PC-3 (cell line): ENCODE data around the gene PTGES2. TPM values are rescaled to one million over a fixed set of nuclear protein-coding genes. Genes with fewer than 3 reads are reported as not detected.

Source experiments
- ATAC-seq: fragments of 200-7000 bp; cut with Tn5 transposase; 2 replicates; pipeline ENCODE4 v1.9.1; 2020; ENCODE audit warnings: mild to moderate bottlenecking, moderate library complexity
- BruUV-seq: library from RNA; stranded (reverse); fragments of 400-500 nt; replicated peaks from 2 replicates; lab custom pipeline; 2021; lab: Mats Ljungman, UMichigan
- CTCF ChIA-PET: fragments of 300-600 bp; sonication (Branson Sonifier 250); formaldehyde crosslinking; loops from one replicate; lab custom pipeline; 2022; ENCODE audit warnings: antibody characterized with exemption; lab: Charles Lee
- POLR2A ChIA-PET: fragments of 300-600 bp; sonication (Branson Sonifier 250); formaldehyde crosslinking; loops from one replicate; lab custom pipeline; 2022; ENCODE audit warnings: antibody characterized with exemption; ENCODE audit not compliant: unreplicated experiment; lab: Charles Lee
- DNase-seq: peaks from one replicate; pipeline ENCODE4 v3.0.0-alpha.2; 2015
- H2AFZ ChIP-seq: fragments of 300-600 bp; sonication (generic); 2 replicates; pipeline ENCODE4 v1.6.0; 2016; ENCODE audit warnings: antibody characterized with exemption, low read length
- H3F3A ChIP-seq: fragments of 300-600 bp; sonication (generic); one replicate; pipeline ENCODE4 v1.6.0; 2017; ENCODE audit warnings: antibody characterized with exemption, low read length, control low read depth, mild to moderate bottlenecking; ENCODE audit not compliant: unreplicated experiment
- H3K27ac ChIP-seq: fragments of 300-600 bp; sonication (generic); 2 replicates; pipeline ENCODE4 v1.5.1; 2016; ENCODE audit warnings: mild to moderate bottlenecking, low read length
- H3K27me3 ChIP-seq: fragments of 300-600 bp; sonication (generic); 2 replicates; pipeline ENCODE4 v1.6.1; 2016; ENCODE audit warnings: low read length, mixed read lengths
- H3K36me3 ChIP-seq: fragments of 300-600 bp; sonication (generic); 2 replicates; pipeline ENCODE4 v1.6.1; 2016; ENCODE audit warnings: low read depth, mixed run types, low read length, mixed read lengths
- H3K4me1 ChIP-seq: fragments of 300-600 bp; sonication (generic); 2 replicates; pipeline ENCODE4 v1.5.1; 2016; ENCODE audit warnings: low read length; ENCODE audit not compliant: insufficient read depth
- H3K4me2 ChIP-seq: fragments of 300-600 bp; sonication (generic); 2 replicates; pipeline ENCODE4 v1.6.0; 2016; ENCODE audit warnings: low read length
- H3K4me3 ChIP-seq: fragments of 300-600 bp; sonication (generic); 2 replicates; pipeline ENCODE4 v1.5.1; 2016; ENCODE audit warnings: mild to moderate bottlenecking, low read length, mixed read lengths
- H3K79me2 ChIP-seq: fragments of 300-600 bp; sonication (generic); 2 replicates; pipeline ENCODE4 v1.6.1; 2017; ENCODE audit warnings: low read length, mixed read lengths
- H3K9ac ChIP-seq: fragments of 300-600 bp; sonication (generic); 2 replicates; pipeline ENCODE4 v1.6.0; 2016; ENCODE audit warnings: mild to moderate bottlenecking, low read length
- H3K9me2 ChIP-seq: fragments of 300-600 bp; sonication (generic); replicated peaks from 2 replicates; pipeline ENCODE4 v1.6.1; 2016; ENCODE audit warnings: mixed run types, low read length, mixed read lengths
- H3K9me3 ChIP-seq: fragments of 300-600 bp; sonication (generic); 2 replicates; pipeline ENCODE4 v1.6.1; 2016; ENCODE audit warnings: low read length, mixed read lengths
- H4K20me1 ChIP-seq: fragments of 300-600 bp; sonication (generic); 2 replicates; pipeline ENCODE4 v1.6.1; 2016; ENCODE audit warnings: low read length, mixed read lengths
- EZH2 ChIP-seq: fragments of 300-600 bp; sonication (generic); IDR thresholded peaks from one replicate; pipeline ENCODE4 v1.6.1; 2017; ENCODE audit warnings: antibody characterized with exemption, mild to moderate bottlenecking, low read length; ENCODE audit not compliant: unreplicated experiment
- EZH2phosphoT487 ChIP-seq: fragments of 300-600 bp; sonication (generic); IDR thresholded peaks from 2 replicates; pipeline ENCODE4 v1.6.1; 2018; ENCODE audit warnings: mild to moderate bottlenecking, antibody characterized with exemption, low read length, borderline replicate concordance
- intact Hi-C: fragments of 100-400 bp; cut with micrococcal nuclease; formaldehyde crosslinking; loops from 2 replicates; pipeline ENCODE4 v1.9.0; 2023
- total RNA-seq: library from RNA; depleted of rRNA; stranded (reverse); fragments of >200 nt; gene quantifications from 2 replicates; pipeline ENCODE4 v1.2.3, GENCODE V29; 2014
- TF ChIP-seq, protein P1 (sequence below): fragments of 300-600 bp; sonication (generic); conservative IDR thresholded peaks from 2 replicates; pipeline ENCODE4 v1.5.1; 2017; ENCODE audit warnings: antibody characterized with exemption, low read depth, mild to moderate bottlenecking, low read length

Gene PTGES2
- total RNA-seq, 1 experiment from 2014 or later = 258 TPM

DNA sequence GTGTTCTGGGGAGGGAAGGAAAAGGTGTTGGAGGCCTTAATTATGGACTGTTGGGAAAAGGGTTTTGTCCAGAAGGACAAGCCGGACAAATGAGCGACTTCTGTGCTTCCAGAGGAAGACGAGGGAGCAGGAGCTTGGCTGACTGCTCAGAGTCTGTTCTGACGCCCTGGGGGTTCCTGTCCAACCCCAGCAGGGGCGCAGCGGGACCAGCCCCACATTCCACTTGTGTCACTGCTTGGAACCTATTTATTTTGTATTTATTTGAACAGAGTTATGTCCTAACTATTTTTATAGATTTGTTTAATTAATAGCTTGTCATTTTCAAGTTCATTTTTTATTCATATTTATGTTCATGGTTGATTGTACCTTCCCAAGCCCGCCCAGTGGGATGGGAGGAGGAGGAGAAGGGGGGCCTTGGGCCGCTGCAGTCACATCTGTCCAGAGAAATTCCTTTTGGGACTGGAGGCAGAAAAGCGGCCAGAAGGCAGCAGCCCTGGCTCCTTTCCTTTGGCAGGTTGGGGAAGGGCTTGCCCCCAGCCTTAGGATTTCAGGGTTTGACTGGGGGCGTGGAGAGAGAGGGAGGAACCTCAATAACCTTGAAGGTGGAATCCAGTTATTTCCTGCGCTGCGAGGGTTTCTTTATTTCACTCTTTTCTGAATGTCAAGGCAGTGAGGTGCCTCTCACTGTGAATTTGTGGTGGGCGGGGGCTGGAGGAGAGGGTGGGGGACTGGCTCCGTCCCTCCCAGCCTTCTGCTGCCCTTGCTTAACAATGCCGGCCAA is 19.1 kb downstream of the PTGES2 start:
- Histone ChIP-seq H3F3A (no peaks in the 10 kb centered on the region), H3K27me3 (no peaks in the 10 kb centered on the region), H3K27ac (no peak overlapping the region), H3K4me3 (no peak overlapping the region), H3K79me2 (no peaks in the 10 kb centered on the region), H2AFZ (no peak overlapping the region), H3K4me2 (no peak overlapping the region), H3K36me3 (peaks cover 15% of the 10 kb centered on the region; the same call in 1 of the 2 replicates), H3K9ac (no peak overlapping the region), H4K20me1 (no peaks in the 10 kb centered on the region), H3K9me3 (no peaks in the 10 kb centered on the region), H3K9me2 (no peaks in the 10 kb centered on the region), H3K4me1 (no peaks in the 10 kb centered on the region)
- no TSS peak for BruUV-seq
- CTCF ChIA-PET = no interaction called here
- intact Hi-C loops = no loop called here
- TF ChIP-seq, protein P1, sequence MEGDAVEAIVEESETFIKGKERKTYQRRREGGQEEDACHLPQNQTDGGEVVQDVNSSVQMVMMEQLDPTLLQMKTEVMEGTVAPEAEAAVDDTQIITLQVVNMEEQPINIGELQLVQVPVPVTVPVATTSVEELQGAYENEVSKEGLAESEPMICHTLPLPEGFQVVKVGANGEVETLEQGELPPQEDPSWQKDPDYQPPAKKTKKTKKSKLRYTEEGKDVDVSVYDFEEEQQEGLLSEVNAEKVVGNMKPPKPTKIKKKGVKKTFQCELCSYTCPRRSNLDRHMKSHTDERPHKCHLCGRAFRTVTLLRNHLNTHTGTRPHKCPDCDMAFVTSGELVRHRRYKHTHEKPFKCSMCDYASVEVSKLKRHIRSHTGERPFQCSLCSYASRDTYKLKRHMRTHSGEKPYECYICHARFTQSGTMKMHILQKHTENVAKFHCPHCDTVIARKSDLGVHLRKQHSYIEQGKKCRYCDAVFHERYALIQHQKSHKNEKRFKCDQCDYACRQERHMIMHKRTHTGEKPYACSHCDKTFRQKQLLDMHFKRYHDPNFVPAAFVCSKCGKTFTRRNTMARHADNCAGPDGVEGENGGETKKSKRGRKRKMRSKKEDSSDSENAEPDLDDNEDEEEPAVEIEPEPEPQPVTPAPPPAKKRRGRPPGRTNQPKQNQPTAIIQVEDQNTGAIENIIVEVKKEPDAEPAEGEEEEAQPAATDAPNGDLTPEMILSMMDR = no peak
- TF ChIP-seq EZH2phosphoT487 = no peak
- TF ChIP-seq EZH2 = no peak
- ATAC-seq = no peak
- POLR2A ChIA-PET = no interaction called here
- no peak for DNase-seq

DNA sequence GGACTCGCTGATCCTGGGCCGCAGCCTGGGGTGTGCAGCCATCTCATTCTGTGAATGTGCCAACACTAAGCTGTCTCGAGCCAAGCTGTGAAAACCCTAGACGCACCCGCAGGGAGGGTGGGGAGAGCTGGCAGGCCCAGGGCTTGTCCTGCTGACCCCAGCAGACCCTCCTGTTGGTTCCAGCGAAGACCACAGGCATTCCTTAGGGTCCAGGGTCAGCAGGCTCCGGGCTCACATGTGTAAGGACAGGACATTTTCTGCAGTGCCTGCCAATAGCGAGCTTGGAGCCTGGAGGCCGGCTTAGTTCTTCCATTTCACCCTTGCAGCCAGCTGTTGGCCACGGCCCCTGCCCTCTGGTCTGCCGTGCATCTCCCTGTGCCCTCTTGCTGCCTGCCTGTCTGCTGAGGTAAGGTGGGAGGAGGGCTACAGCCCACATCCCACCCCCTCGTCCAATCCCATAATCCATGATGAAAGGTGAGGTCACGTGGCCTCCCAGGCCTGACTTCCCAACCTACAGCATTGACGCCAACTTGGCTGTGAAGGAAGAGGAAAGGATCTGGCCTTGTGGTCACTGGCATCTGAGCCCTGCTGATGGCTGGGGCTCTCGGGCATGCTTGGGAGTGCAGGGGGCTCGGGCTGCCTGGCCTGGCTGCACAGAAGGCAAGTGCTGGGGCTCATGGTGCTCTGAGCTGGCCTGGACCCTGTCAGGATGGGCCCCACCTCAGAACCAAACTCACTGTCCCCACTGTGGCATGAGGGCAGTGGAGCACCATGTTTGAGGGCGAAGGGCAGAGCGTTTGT is 19.9 kb downstream of the PTGES2 start:
- POLR2A ChIA-PET = no interaction called here

More for the DNA sequence above, 19.9 kb downstream of the PTGES2 start:
- no peak overlapping the region for H3K27ac ChIP-seq
- H3K27me3 ChIP-seq = no peaks in the 10 kb centered on the region
- H3K36me3 ChIP-seq = peaks cover 15% of the 10 kb centered on the region; the same call in 1 of the 2 replicates
- no peak overlapping the region for H2AFZ ChIP-seq
- TF ChIP-seq EZH2phosphoT487 (no peak), EZH2 (no peak)
- TF ChIP-seq, protein P1 = no peak
- no peaks in the 10 kb centered on the region for H3K9me2 ChIP-seq
- DNase-seq (no peak), ATAC-seq (no peak)
- H4K20me1 ChIP-seq = no peaks in the 10 kb centered on the region
- H3K4me1 ChIP-seq = no peaks in the 10 kb centered on the region
- BruUV-seq = no TSS peak
- H3K79me2 ChIP-seq = no peaks in the 10 kb centered on the region
- no peaks in the 10 kb centered on the region for H3F3A ChIP-seq
- H3K9ac ChIP-seq = no peak overlapping the region
- H3K4me3 ChIP-seq = no peak overlapping the region
- H3K4me2 ChIP-seq = no peak overlapping the region
- no peaks in the 10 kb centered on the region for H3K9me3 ChIP-seq
- CTCF ChIA-PET = no interaction called here
- intact Hi-C loops = no loop called here
